Smooth muscle cell (in vitro differentiated cells): ENCODE results near the gene IRF9. TPM values are rescaled to one million over a fixed set of nuclear protein-coding genes. Genes with fewer than 3 reads are reported as not detected.

Experiments used
- DNase-seq: peaks from one replicate; lab custom pipeline; 2025; ENCODE audit not compliant: unreplicated experiment; lab: John Stamatoyannopoulos, UW
- H2AFZ ChIP-seq: fragments of 200-600 bp; sonication (generic); 2 replicates; pipeline ENCODE4 v1.6.0; 2016; ENCODE audit warnings: antibody characterized with exemption, low read depth, mild to moderate bottlenecking
- H3F3A ChIP-seq: fragments of 200-600 bp; sonication (generic); 2 replicates; pipeline ENCODE4 v1.6.0; 2017; ENCODE audit warnings: antibody characterized with exemption, low read depth
- H3K27ac ChIP-seq: fragments of 200-600 bp; sonication (generic); 2 replicates; pipeline ENCODE4 v1.5.1; 2016; ENCODE audit warnings: low read depth, mild to moderate bottlenecking
- H3K27me3 ChIP-seq: fragments of 200-600 bp; sonication (generic); 2 replicates; pipeline ENCODE4 v1.6.1; 2016; ENCODE audit warnings: low read depth, mild to moderate bottlenecking
- H3K36me3 ChIP-seq: fragments of 200-600 bp; sonication (generic); 2 replicates; pipeline ENCODE4 v1.5.1; 2016; ENCODE audit warnings: low read depth
- H3K4me1 ChIP-seq: fragments of 200-600 bp; sonication (generic); 2 replicates; pipeline ENCODE4 v1.5.1; 2016; ENCODE audit warnings: low read depth
- H3K4me2 ChIP-seq: fragments of 200-600 bp; sonication (generic); 2 replicates; pipeline ENCODE4 v1.6.0; 2016; ENCODE audit warnings: mild to moderate bottlenecking
- H3K4me3 ChIP-seq: fragments of 200-600 bp; sonication (generic); 2 replicates; pipeline ENCODE4 v1.5.1; 2016; ENCODE audit warnings: mild to moderate bottlenecking
- H3K79me2 ChIP-seq: fragments of 200-600 bp; sonication (generic); 2 replicates; pipeline ENCODE4 v1.6.0; 2016; ENCODE audit warnings: low read depth, mild to moderate bottlenecking
- H3K9ac ChIP-seq: fragments of 200-600 bp; sonication (generic); 2 replicates; pipeline ENCODE4 v1.6.0; 2016; ENCODE audit warnings: low read depth
- H3K9me3 ChIP-seq: fragments of 200-600 bp; sonication (generic); replicated peaks from 2 replicates; pipeline ENCODE4 v1.5.1; 2016; ENCODE audit warnings: low read depth
- H4K20me1 ChIP-seq: fragments of 200-600 bp; sonication (generic); 2 replicates; pipeline ENCODE4 v1.6.0; 2016; ENCODE audit warnings: low read depth
- CTCF ChIP-seq: fragments of 200-600 bp; sonication (generic); IDR thresholded peaks from 2 replicates; pipeline ENCODE4 v1.5.1; 2017; ENCODE audit warnings: borderline replicate concordance, mild to moderate bottlenecking, antibody characterized with exemption; ENCODE audit not compliant: insufficient read depth, poor library complexity, severe bottlenecking
- WGBS: methylation state at CpG from one replicate; pipeline ENCODE4 v1.1.7; 2016; ENCODE audit warnings: low lambda C conversion rate; 5-methylcytosine and 5-hydroxymethylcytosine counted together
- polyA plus RNA-seq: library from polyadenylated mRNA; unstranded; fragments of >200 nt; fragmentation: Nextera tagmentation; extraction: Ambion mirVana; gene quantifications from 2 replicates; pipeline ENCODE4 v1.2.1, GENCODE V29; 2016
- total RNA-seq: library from RNA; depleted of rRNA; stranded (reverse); fragments of >200 nt; gene quantifications from 2 replicates; pipeline ENCODE4 v1.2.3, GENCODE V29; 2014

Gene IRF9
- total RNA-seq = 38.2 and 42.7 TPM in 2 replicates
- 42.0 and 58.3 TPM in 2 replicates for polyA plus RNA-seq

- Histone ChIP-seq H3K36me3 (no peaks in the 10 kb centered on the region), H3K9ac (peak within 1 kb of the TSS; percentile 77), H3K79me2 (peaks cover 14% of the 10 kb centered on the region), H3K27me3 (no peaks in the 10 kb centered on the region), H2AFZ (no peak within 1 kb of the TSS), H3K9me3 (no peaks in the 10 kb centered on the region), H3F3A (peaks cover 14% of the 10 kb centered on the region), H3K4me1 (peaks cover 7% of the 10 kb centered on the region), H3K4me3 (peak within 1 kb of the TSS; percentile 60), H4K20me1 (no peaks in the 10 kb centered on the region), H3K27ac (peak within 1 kb of the TSS; percentile 60), H3K4me2 (peak within 1 kb of the TSS; percentile 92)
- 7% methylated on average over 12 of the region's 12 CpGs for WGBS
- peak; percentile 88 for DNase-seq
- TF ChIP-seq CTCF = peak; percentile 96
Measured at GRCh38 chr14:24160850-24161804, at the start of gene IRF9. IRF9 (plus strand) TSS chr14:24161265; CDS start chr14:24162145, 880 bp downstream.

GRCh38 chr14:24113379-24113800, 47.7 kb upstream of the IRF9 start:
- Histone ChIP-seq H3K9ac (peak overlapping the region; percentile 94), H2AFZ (peak overlapping the region; percentile 48), H3F3A (no peaks in the 10 kb centered on the region), H3K27me3 (no peaks in the 10 kb centered on the region), H3K27ac (peak overlapping the region; percentile 97), H3K9me3 (no peaks in the 10 kb centered on the region), H3K36me3 (no peaks in the 10 kb centered on the region), H3K4me1 (peaks cover 12% of the 10 kb centered on the region), H3K4me2 (peak overlapping the region; percentile 92), H4K20me1 (no peaks in the 10 kb centered on the region), H3K79me2 (peaks cover 11% of the 10 kb centered on the region), H3K4me3 (peak overlapping the region; percentile 80)
- no peak for DNase-seq
- 15% methylated on average over 15 of the region's 15 CpGs for WGBS
- TF ChIP-seq CTCF = no peak

- no peaks in the 10 kb centered on the region for H4K20me1 ChIP-seq
- H3K9me3 ChIP-seq = no peaks in the 10 kb centered on the region
- DNase-seq = peak; percentile 78
- TF ChIP-seq CTCF = no peak
- peak overlapping the region; percentile 80 for H3K4me3 ChIP-seq
- no peaks in the 10 kb centered on the region for H3K36me3 ChIP-seq
- H3K27me3 ChIP-seq = no peaks in the 10 kb centered on the region
- H3K4me1 ChIP-seq = peaks cover 12% of the 10 kb centered on the region
- H3F3A ChIP-seq = no peaks in the 10 kb centered on the region
- under 1% methylated on average over 40 of the region's 42 CpGs for WGBS
- peak overlapping the region; percentile 94 for H3K9ac ChIP-seq
- H3K27ac ChIP-seq = peak overlapping the region; percentile 97
- H3K4me2 ChIP-seq = peak overlapping the region; percentile 92
- peaks cover 11% of the 10 kb centered on the region for H3K79me2 ChIP-seq
- peak overlapping the region; percentile 85 for H2AFZ ChIP-seq
Measured at GRCh38 chr14:24113801-24114531, 47.1 kb upstream of the IRF9 start.
